GM08714 (cell line): Measurements from ENCODE around the gene ERI3.

Experiments used
- H3K4me3 ChIP-seq: fragments of 200-500 bp; sonication (Bioruptor generic); 2 replicates; pipeline ENCODE4 v1.5.1; 2014; ENCODE audit warnings: mild to moderate bottlenecking, low read length, inconsistent platforms
- ZNF274 ChIP-seq: IDR thresholded peaks from 2 replicates; pipeline ENCODE4 v1.6.1; 2012; ENCODE audit warnings: mild to moderate bottlenecking, low read depth, low read length

The ERI3 gene

GRCh38 chr1:44316231-44316759, 38.8 kb downstream of the ERI3 start:
- TF ChIP-seq ZNF274 = no peak
- H3K4me3 ChIP-seq = no peak overlapping the region

- TF ChIP-seq ZNF274 = no peak
Observed at GRCh38 chr1:44315521-44315920, 39.5 kb downstream of the ERI3 start.

GRCh38 chr1:44314452-44314851, 40.6 kb downstream of the ERI3 start:
- no peak for TF ChIP-seq ZNF274
- no peak overlapping the region for H3K4me3 ChIP-seq

More at GRCh38 chr1:44315521-44315920, 39.5 kb downstream of the ERI3 start:
- H3K4me3 ChIP-seq = no peak overlapping the region

GRCh38 chr1:44313265-44313918, 41.7 kb downstream of the ERI3 start:
- no peak overlapping the region for H3K4me3 ChIP-seq
- TF ChIP-seq ZNF274 = no peak

- no peak for TF ChIP-seq ZNF274
- H3K4me3 ChIP-seq = no peak overlapping the region
Observed at GRCh38 chr1:44312399-44313196, 42.5 kb downstream of the ERI3 start.

- no peak overlapping the region for H3K4me3 ChIP-seq
- TF ChIP-seq ZNF274 = no peak
Observed at GRCh38 chr1:44310006-44310405, 45.1 kb downstream of the ERI3 start.

GRCh38 chr1:44305962-44306422, 49.1 kb downstream of the ERI3 start:
- no peak for TF ChIP-seq ZNF274
- no peak overlapping the region for H3K4me3 ChIP-seq

- TF ChIP-seq ZNF274 = no peak
- no peak overlapping the region for H3K4me3 ChIP-seq
Observed at GRCh38 chr1:44303532-44303931, 51.5 kb downstream of the ERI3 start.

GRCh38 chr1:44302541-44302940, 52.5 kb downstream of the ERI3 start:
- H3K4me3 ChIP-seq = no peak overlapping the region
- no peak for TF ChIP-seq ZNF274

GRCh38 chr1:44301442-44301841, 53.6 kb downstream of the ERI3 start:
- TF ChIP-seq ZNF274 = no peak
- no peak overlapping the region for H3K4me3 ChIP-seq

- no peak overlapping the region for H3K4me3 ChIP-seq
- TF ChIP-seq ZNF274 = no peak
Observed at GRCh38 chr1:44300852-44301251, 54.2 kb downstream of the ERI3 start.

GRCh38 chr1:44297695-44298400, 57.2 kb downstream of the ERI3 start:
- no peak for TF ChIP-seq ZNF274
- no peak overlapping the region for H3K4me3 ChIP-seq

- TF ChIP-seq ZNF274 = no peak
- H3K4me3 ChIP-seq = no peak overlapping the region
Observed at GRCh38 chr1:44296806-44297205, 58.3 kb downstream of the ERI3 start.

GRCh38 chr1:44296086-44296485, 59.0 kb downstream of the ERI3 start:
- H3K4me3 ChIP-seq = no peak overlapping the region

More at GRCh38 chr1:44296086-44296485, 59.0 kb downstream of the ERI3 start:
- no peak for TF ChIP-seq ZNF274
